Karpas-422 (cell line): Measurements from ENCODE around the gene HORMAD2. TPM values are rescaled to one million over a fixed set of nuclear protein-coding genes. Genes with fewer than 3 reads are reported as not detected.

ENCODE experiments used
- DNase-seq: peaks from one replicate; pipeline ENCODE4 v3.0.0-alpha.2; 2015
- H2AFZ ChIP-seq: fragments of 200-600 bp; sonication (generic); 2 replicates; pipeline ENCODE4 v1.6.1; 2014; ENCODE audit warnings: antibody characterized with exemption, low read length, mixed read lengths
- H3K27ac ChIP-seq: fragments of 200-600 bp; sonication (generic); 2 replicates; pipeline ENCODE4 v1.5.1; 2014; ENCODE audit warnings: mild to moderate bottlenecking, low read length, moderate library complexity
- H3K27me3 ChIP-seq: fragments of 200-600 bp; sonication (generic); 2 replicates; pipeline ENCODE4 v1.6.1; 2014; ENCODE audit warnings: low read length, mixed read lengths
- H3K36me3 ChIP-seq: fragments of 200-600 bp; sonication (generic); 2 replicates; pipeline ENCODE4 v1.6.1; 2014; ENCODE audit warnings: low read length, mixed read lengths; ENCODE audit not compliant: insufficient read depth
- H3K4me1 ChIP-seq: fragments of 200-600 bp; sonication (generic); 2 replicates; pipeline ENCODE4 v1.6.1; 2014; ENCODE audit warnings: mild to moderate bottlenecking, low read length, mixed read lengths
- H3K4me2 ChIP-seq: fragments of 200-600 bp; sonication (generic); 2 replicates; pipeline ENCODE4 v1.6.1; 2014; ENCODE audit warnings: low read length, low read depth, mild to moderate bottlenecking; ENCODE audit not compliant: poor library complexity, severe bottlenecking
- H3K4me3 ChIP-seq: fragments of 200-600 bp; sonication (generic); 2 replicates; pipeline ENCODE4 v1.5.1; 2014; ENCODE audit warnings: mild to moderate bottlenecking, antibody characterized with exemption, low read length, mixed read lengths
- H3K79me2 ChIP-seq: fragments of 200-600 bp; sonication (generic); 2 replicates; pipeline ENCODE4 v1.6.1; 2014; ENCODE audit warnings: mild to moderate bottlenecking, low read length, mixed read lengths
- H3K9ac ChIP-seq: fragments of 200-600 bp; sonication (generic); 2 replicates; pipeline ENCODE4 v1.6.0; 2014; ENCODE audit warnings: low read length
- H3K9me2 ChIP-seq: fragments of 200-600 bp; sonication (generic), shearing (Covaris generic); replicated peaks from 2 replicates; pipeline ENCODE4 v1.6.0; 2014; ENCODE audit warnings: mild to moderate bottlenecking, low read length, moderate library complexity; ENCODE audit not compliant: insufficient read depth
- H3K9me3 ChIP-seq: fragments of 300-700, 200-600 bp; sonication (generic); 2 replicates; pipeline ENCODE4 v1.6.1; 2014; ENCODE audit warnings: low read length, mixed read lengths
- H4K20me1 ChIP-seq: fragments of 200-600 bp; sonication (generic); 2 replicates; pipeline ENCODE4 v1.6.1; 2014; ENCODE audit warnings: mild to moderate bottlenecking, antibody characterized with exemption, low read length, low read depth; ENCODE audit not compliant: insufficient read depth
- total RNA-seq: library from RNA; depleted of rRNA; stranded (reverse); fragments of >200 nt; shearing (Covaris generic); gene quantifications from 2 replicates; pipeline ENCODE4 v1.2.3, GENCODE V29; 2014; ENCODE audit warnings: low replicate concordance

Gene HORMAD2
- total RNA-seq, 1 experiment from 2014 or later, result not detected

DNA sequence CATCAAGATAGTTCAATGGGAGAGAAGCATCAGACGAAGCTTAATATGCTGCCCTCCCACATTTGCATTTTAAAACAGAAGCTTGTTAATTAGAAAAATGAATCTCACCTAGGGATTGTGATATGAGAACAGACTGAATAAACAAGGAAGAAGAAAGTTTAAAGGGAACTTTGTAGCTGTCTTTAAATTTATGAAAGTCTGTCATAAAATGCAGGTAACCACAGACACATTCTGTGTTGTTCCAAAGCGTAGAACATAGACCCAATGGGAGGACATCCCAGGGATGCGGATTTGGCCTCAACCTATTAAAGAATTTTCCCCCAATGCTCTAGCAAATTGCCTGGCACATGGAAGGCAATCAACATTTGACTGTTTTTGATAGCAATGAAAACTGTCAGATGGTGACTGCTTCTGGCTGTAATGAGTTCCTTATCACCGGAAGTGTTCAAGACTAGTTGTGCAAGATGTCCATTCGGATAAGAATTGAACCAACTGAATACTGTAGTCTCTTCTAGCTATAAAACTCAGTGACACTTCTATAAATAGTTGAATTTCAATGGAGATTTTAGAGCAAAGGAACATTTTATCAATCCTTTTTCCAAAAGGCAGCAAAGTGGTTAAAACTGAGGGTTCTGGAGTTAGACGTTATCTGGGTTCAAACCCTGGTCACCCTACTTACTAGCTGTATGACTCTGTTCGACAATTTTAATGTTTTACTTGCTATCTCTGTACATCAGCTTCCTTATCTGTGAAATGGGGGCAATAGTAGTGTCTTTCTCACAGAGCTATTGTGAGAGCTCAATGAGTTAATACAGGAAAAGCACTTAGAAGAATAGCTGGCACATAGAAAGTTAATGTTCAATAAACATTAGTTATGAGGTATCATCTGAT lies 101.4 kb downstream of the HORMAD2 start:
- Histone ChIP-seq H3K4me2 (no peak overlapping the region), H2AFZ (no peak overlapping the region), H3K9me3 (no peaks in the 10 kb centered on the region), H4K20me1 (no peaks in the 10 kb centered on the region), H3K4me3 (no peak overlapping the region), H3K4me1 (no peaks in the 10 kb centered on the region), H3K36me3 (no peaks in the 10 kb centered on the region), H3K79me2 (no peaks in the 10 kb centered on the region), H3K9ac (no peak overlapping the region), H3K27me3 (no peaks in the 10 kb centered on the region), H3K27ac (no peak overlapping the region), H3K9me2 (no peaks in the 10 kb centered on the region)
- DNase-seq, result no peak

DNA sequence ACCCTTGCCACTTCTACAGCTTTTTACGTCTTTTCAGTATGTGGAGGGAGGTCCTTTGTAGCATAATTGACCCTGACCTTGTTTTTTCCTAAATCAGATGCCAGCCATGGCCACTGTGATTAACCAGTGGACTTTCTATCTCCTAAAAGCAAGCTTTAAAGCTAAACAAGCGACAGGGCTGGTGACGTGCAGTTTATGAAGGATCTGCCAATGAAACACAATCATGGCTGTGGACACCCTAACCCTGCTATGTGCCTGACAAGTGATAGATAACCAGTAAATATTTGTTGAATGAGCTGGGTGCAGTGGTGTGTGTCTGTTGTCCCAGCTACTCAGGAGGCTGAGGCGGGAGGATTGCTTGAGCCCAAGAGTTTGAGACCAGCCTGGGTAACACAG lies 102.1 kb downstream of the HORMAD2 start:
- Histone ChIP-seq H3K4me2 (no peak overlapping the region), H3K4me1 (no peaks in the 10 kb centered on the region), H2AFZ (no peak overlapping the region), H3K4me3 (no peak overlapping the region), H3K27ac (no peak overlapping the region), H3K9me2 (no peaks in the 10 kb centered on the region), H3K27me3 (no peaks in the 10 kb centered on the region), H3K9me3 (no peaks in the 10 kb centered on the region), H3K79me2 (no peaks in the 10 kb centered on the region), H4K20me1 (no peaks in the 10 kb centered on the region), H3K36me3 (no peaks in the 10 kb centered on the region), H3K9ac (no peak overlapping the region)
- DNase-seq, result no peak

DNA sequence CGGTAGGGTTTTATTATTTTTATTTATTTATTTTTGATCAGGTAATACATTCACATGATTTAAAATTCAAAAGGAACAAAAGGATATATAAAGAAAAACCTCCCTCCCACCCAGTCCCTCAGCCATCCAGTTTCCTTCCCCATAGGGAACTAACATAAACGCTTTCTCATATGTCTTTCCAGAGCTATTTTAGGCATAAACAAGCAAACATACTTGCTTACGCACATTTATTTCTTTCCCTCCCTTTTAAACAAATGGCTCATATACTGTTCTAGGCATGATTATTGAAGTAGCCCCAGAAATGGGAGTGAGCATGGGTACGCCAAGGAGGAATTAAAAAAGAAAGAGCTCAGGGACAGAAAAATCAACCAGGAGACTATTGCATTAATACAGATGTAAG lies 102.6 kb downstream of the HORMAD2 start:
- Histone ChIP-seq H3K4me1 (no peaks in the 10 kb centered on the region), H3K79me2 (no peaks in the 10 kb centered on the region), H3K36me3 (no peaks in the 10 kb centered on the region), H3K9me2 (no peaks in the 10 kb centered on the region), H2AFZ (no peak overlapping the region), H3K27ac (no peak overlapping the region), H3K4me3 (no peak overlapping the region), H4K20me1 (no peaks in the 10 kb centered on the region), H3K9me3 (no peaks in the 10 kb centered on the region), H3K9ac (no peak overlapping the region), H3K27me3 (no peaks in the 10 kb centered on the region), H3K4me2 (no peak overlapping the region)
- DNase-seq, result no peak

DNA sequence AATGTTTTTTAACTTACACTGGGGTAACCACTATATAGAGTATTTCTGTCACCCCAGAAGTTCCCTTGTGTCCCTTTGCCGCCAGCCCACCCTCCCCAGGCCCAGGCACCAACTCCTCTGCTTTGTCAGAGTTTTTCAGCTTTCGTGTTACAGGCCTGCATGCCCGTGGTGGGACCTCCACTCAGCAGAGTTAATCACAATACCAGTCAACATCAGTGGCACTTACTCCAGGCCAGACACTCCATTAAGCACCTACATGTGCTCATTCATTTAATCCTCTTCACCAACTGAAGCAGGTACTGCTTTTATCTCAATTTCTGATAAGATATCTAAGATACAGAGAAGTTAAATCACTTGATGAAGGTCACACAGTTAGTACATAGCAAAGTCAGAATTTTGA lies 103.0 kb downstream of the HORMAD2 start:
- no peak overlapping the region for H3K27ac ChIP-seq
- H3K27me3 ChIP-seq, result no peaks in the 10 kb centered on the region
- no peaks in the 10 kb centered on the region for H3K36me3 ChIP-seq
- no peak overlapping the region for H2AFZ ChIP-seq
- H3K9me3 ChIP-seq, result no peaks in the 10 kb centered on the region
- no peak overlapping the region for H3K4me3 ChIP-seq
- no peaks in the 10 kb centered on the region for H3K4me1 ChIP-seq
- no peaks in the 10 kb centered on the region for H4K20me1 ChIP-seq
- no peaks in the 10 kb centered on the region for H3K79me2 ChIP-seq
- no peak for DNase-seq
- no peaks in the 10 kb centered on the region for H3K9me2 ChIP-seq
- no peak overlapping the region for H3K4me2 ChIP-seq
- H3K9ac ChIP-seq, result no peak overlapping the region

DNA sequence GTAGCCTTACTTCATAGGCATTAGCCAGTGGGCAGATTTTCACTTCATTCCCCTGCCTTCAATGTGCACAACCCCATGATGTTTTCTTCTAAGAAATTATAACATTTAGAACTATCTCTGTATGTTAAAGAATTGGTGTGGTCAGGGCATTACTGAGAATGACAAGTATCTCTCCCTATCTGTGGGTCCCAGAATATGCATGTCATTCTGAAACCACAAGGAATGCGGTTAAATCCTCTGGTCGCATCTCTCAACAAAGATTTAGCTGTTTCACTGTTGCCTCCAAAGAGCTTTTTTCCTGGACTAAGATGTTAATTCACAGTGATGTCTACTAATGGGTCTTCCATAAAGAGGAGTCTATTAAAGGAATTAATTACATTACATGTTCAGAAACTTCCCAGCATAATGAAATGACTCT lies 103.6 kb downstream of the HORMAD2 start:
- Histone ChIP-seq H3K27ac (no peak overlapping the region), H3K4me1 (no peaks in the 10 kb centered on the region), H3K9me2 (no peaks in the 10 kb centered on the region), H4K20me1 (no peaks in the 10 kb centered on the region), H3K36me3 (no peaks in the 10 kb centered on the region), H3K9me3 (no peaks in the 10 kb centered on the region), H3K4me3 (no peak overlapping the region), H3K27me3 (no peaks in the 10 kb centered on the region), H3K4me2 (no peak overlapping the region), H3K9ac (no peak overlapping the region), H3K79me2 (no peaks in the 10 kb centered on the region), H2AFZ (no peak overlapping the region)
- DNase-seq, result no peak

DNA sequence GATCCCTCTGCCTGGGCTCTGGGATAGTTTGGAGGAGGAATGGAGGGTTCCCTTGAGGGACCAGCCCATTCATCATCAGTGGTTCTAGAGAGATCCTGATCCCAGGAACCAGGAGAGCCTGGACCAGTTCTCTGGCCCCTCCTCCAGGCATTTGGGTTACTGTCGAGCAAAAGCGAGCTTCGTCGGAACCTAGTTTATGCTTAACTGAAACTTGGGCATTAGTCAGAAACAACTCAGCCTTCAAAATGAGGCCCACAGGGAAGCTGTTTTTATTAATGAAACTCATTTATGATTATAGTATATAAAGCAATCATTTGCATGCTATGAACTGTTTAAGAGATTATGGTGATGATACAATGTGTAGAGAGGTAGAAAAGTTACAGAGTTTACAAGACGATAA lies 104.9 kb downstream of the HORMAD2 start:
- DNase-seq, result no peak

DNA sequence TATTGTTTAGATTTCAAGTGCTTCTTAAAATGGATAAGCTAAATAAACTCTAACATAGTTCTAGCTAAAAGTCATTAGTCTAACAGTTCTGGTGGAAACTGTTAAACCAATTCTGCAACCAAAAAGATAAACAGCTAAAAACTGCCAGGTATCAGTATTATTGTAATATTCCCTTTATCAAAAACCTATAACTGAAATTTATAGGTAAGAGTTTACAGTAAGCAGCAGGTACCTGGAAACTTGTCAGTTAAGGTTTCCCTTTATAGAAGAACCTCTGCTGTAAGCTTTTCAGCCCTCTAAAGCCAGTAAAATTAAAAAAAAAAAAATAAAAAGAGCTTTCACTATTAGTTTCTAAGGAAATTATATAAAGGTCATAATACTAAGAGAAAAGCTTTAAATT lies 105.3 kb downstream of the HORMAD2 start:
- Histone ChIP-seq H3K36me3 (no peaks in the 10 kb centered on the region), H3K9me3 (no peaks in the 10 kb centered on the region), H3K9ac (no peak overlapping the region), H3K9me2 (no peaks in the 10 kb centered on the region), H4K20me1 (no peaks in the 10 kb centered on the region), H3K4me1 (no peaks in the 10 kb centered on the region), H2AFZ (no peak overlapping the region), H3K27me3 (no peaks in the 10 kb centered on the region), H3K4me2 (no peak overlapping the region), H3K79me2 (no peaks in the 10 kb centered on the region), H3K4me3 (no peak overlapping the region), H3K27ac (no peak overlapping the region)
- no peak for DNase-seq

More for the DNA sequence above, 104.9 kb downstream of the HORMAD2 start:
- Histone ChIP-seq H3K9ac (no peak overlapping the region), H3K27me3 (no peaks in the 10 kb centered on the region), H3K4me1 (no peaks in the 10 kb centered on the region), H3K4me2 (no peak overlapping the region), H3K27ac (no peak overlapping the region), H4K20me1 (no peaks in the 10 kb centered on the region), H3K9me3 (no peaks in the 10 kb centered on the region), H2AFZ (no peak overlapping the region), H3K36me3 (no peaks in the 10 kb centered on the region), H3K9me2 (no peaks in the 10 kb centered on the region), H3K4me3 (no peak overlapping the region), H3K79me2 (no peaks in the 10 kb centered on the region)

DNA sequence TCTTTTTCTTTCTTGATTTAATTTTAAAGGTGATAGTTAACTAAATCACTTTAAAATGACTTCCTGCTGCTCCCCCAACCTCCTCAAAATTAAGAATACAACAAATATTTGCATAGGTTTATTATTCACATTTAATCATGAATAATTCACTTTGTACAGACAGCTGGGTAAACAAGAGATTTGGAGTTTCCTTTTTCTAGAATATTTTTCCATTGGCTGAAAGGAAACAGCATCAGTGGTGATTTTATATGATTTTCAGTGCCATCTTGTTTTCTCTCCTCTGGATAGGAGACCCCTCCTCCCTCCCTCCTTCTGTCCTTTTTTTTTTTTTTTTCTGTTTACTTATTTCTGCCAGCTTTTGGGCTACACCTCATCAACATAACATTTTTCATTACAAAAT lies 105.8 kb downstream of the HORMAD2 start:
- Histone ChIP-seq H3K9me2 (no peaks in the 10 kb centered on the region), H3K27me3 (no peaks in the 10 kb centered on the region), H3K4me3 (no peak overlapping the region), H3K36me3 (no peaks in the 10 kb centered on the region), H3K27ac (no peak overlapping the region), H3K4me1 (no peaks in the 10 kb centered on the region), H3K4me2 (no peak overlapping the region), H2AFZ (no peak overlapping the region), H3K9me3 (no peaks in the 10 kb centered on the region), H3K9ac (no peak overlapping the region), H3K79me2 (no peaks in the 10 kb centered on the region), H4K20me1 (no peaks in the 10 kb centered on the region)
- DNase-seq, result no peak
